H9 (cell line): ENCODE results near the gene CDH22. TPM values are rescaled to one million over a fixed set of nuclear protein-coding genes. Genes with fewer than 3 reads are reported as not detected.

Source experiments
- DNase-seq: peaks from one replicate; pipeline ENCODE4 v3.0.0-alpha.2; 2017
- H2AFZ ChIP-seq: one replicate; pipeline ENCODE4 v1.6.1; 2013; ENCODE audit warnings: mild to moderate bottlenecking, low read length, control low read depth, moderate library complexity
- H2AK5ac ChIP-seq: 2 replicates; pipeline ENCODE4 v1.6.1; 2013; ENCODE audit warnings: low read length, control low read depth, mixed read lengths; ENCODE audit not compliant: insufficient read length
- H2BK120ac ChIP-seq: one replicate; pipeline ENCODE4 v1.6.1; 2013; ENCODE audit warnings: low read depth, mild to moderate bottlenecking, low read length, control low read depth, inconsistent platforms; ENCODE audit not compliant: poor library complexity, severe bottlenecking
- H2BK12ac ChIP-seq: 2 replicates; pipeline ENCODE4 v1.6.1; 2013; ENCODE audit warnings: low read length, control low read depth, mixed read lengths, low read depth; ENCODE audit not compliant: insufficient read length
- H2BK15ac ChIP-seq: 2 replicates; pipeline ENCODE4 v1.6.1; 2013; ENCODE audit warnings: low read depth, low read length, control low read depth
- H2BK20ac ChIP-seq: one replicate; pipeline ENCODE4 v1.6.1; 2013; ENCODE audit warnings: low read depth, mild to moderate bottlenecking, low read length, control low read depth, inconsistent platforms; ENCODE audit not compliant: poor library complexity, severe bottlenecking
- H2BK5ac ChIP-seq: 2 replicates; pipeline ENCODE4 v1.6.1; 2013; ENCODE audit warnings: low read length, control low read depth, mixed read lengths; ENCODE audit not compliant: insufficient read length
- H3K14ac ChIP-seq: 2 replicates; pipeline ENCODE4 v1.6.1; 2013; ENCODE audit warnings: low read length, control low read depth; ENCODE audit not compliant: insufficient read depth
- H3K18ac ChIP-seq: 2 replicates; pipeline ENCODE4 v1.6.1; 2013; ENCODE audit warnings: low read depth, mild to moderate bottlenecking, mixed read lengths, low read length, control low read depth; ENCODE audit not compliant: insufficient read length
- H3K23ac ChIP-seq: 2 replicates; pipeline ENCODE4 v1.6.1; 2013; ENCODE audit warnings: low read length, control low read depth, mixed read lengths, low read depth; ENCODE audit not compliant: insufficient read length
- H3K23me2 ChIP-seq: 2 replicates; pipeline ENCODE4 v1.6.1; 2013; ENCODE audit warnings: low read depth, mild to moderate bottlenecking, mixed read lengths, low read length, control low read depth; ENCODE audit not compliant: insufficient read length, poor library complexity, severe bottlenecking
- H3K27ac ChIP-seq: 2 replicates; pipeline ENCODE4 v1.5.1; 2013; ENCODE audit warnings: low read length, control low read depth, mixed read lengths, low read depth; ENCODE audit not compliant: insufficient read length
- H3K27me3 ChIP-seq: 2 replicates; pipeline ENCODE4 v1.6.1; 2013; ENCODE audit warnings: low read length, control low read depth, inconsistent platforms; ENCODE audit not compliant: insufficient read depth
- H3K4ac ChIP-seq: 2 replicates; pipeline ENCODE4 v1.6.1; 2013; ENCODE audit warnings: low read depth, mild to moderate bottlenecking, control low read depth, inconsistent platforms, low read length, moderate library complexity
- H3K4me1 ChIP-seq: 2 replicates; pipeline ENCODE4 v1.6.1; 2013; ENCODE audit warnings: low read length, control low read depth, inconsistent platforms; ENCODE audit not compliant: insufficient read depth
- H3K4me2 ChIP-seq: 2 replicates; pipeline ENCODE4 v1.6.1; 2013; ENCODE audit warnings: low read length, control low read depth, mixed read lengths; ENCODE audit not compliant: insufficient read length, insufficient read depth
- H3K56ac ChIP-seq: 2 replicates; pipeline ENCODE4 v1.6.1; 2013; ENCODE audit warnings: low read depth, mild to moderate bottlenecking, mixed read lengths, low read length, control low read depth; ENCODE audit not compliant: insufficient read length
- H3K79me1 ChIP-seq: 2 replicates; pipeline ENCODE4 v1.6.1; 2013; ENCODE audit warnings: low read depth, mild to moderate bottlenecking, moderate library complexity, low read length, control low read depth, inconsistent platforms; ENCODE audit not compliant: insufficient read depth, poor library complexity, severe bottlenecking
- H3K79me2 ChIP-seq: 2 replicates; pipeline ENCODE4 v1.6.1; 2013; ENCODE audit warnings: low read length, control low read depth, inconsistent platforms; ENCODE audit not compliant: insufficient read depth
- H3K9ac ChIP-seq: 2 replicates; pipeline ENCODE4 v1.6.1; 2013; ENCODE audit warnings: low read length, control low read depth, mixed read lengths; ENCODE audit not compliant: insufficient read length; ENCODE audit errors: extremely low read depth
- H3K9me3 ChIP-seq: one replicate; pipeline ENCODE4 v1.6.1; 2013; ENCODE audit warnings: low read depth, low read length, inconsistent platforms; ENCODE audit not compliant: control insufficient read depth
- H3T11ph ChIP-seq: one replicate; pipeline ENCODE4 v1.6.1; 2013; ENCODE audit warnings: mild to moderate bottlenecking, low read length, control low read depth, inconsistent platforms
- H4K20me1 ChIP-seq: one replicate; pipeline ENCODE4 v1.6.1; 2013; ENCODE audit not compliant: control insufficient read depth, insufficient read length, insufficient read depth
- H4K5ac ChIP-seq: 2 replicates; pipeline ENCODE4 v1.6.1; 2013; ENCODE audit warnings: low read depth, mild to moderate bottlenecking, mixed read lengths, low read length, control low read depth; ENCODE audit not compliant: insufficient read length
- H4K8ac ChIP-seq: replicated peaks from 2 replicates; pipeline ENCODE4 v1.6.1; 2013; ENCODE audit warnings: low read length, control low read depth, mixed read lengths, low read depth; ENCODE audit not compliant: insufficient read length
- H4K91ac ChIP-seq: 2 replicates; pipeline ENCODE4 v1.6.1; 2013; ENCODE audit warnings: low read depth, mild to moderate bottlenecking, moderate library complexity, mixed read lengths, low read length, control low read depth; ENCODE audit not compliant: insufficient read length
- H3K27ac Mint-ChIP-seq, 3 experiments: 2 replicates in 2 of 3; 3 replicates in 1 of 3; pipeline ENCODE4 v1.8.0; 2020 to 2021; ENCODE audit warnings: mixed read lengths in 3 of 3, mild to moderate bottlenecking in 1 of 3, moderate library complexity in 1 of 3
- H3K27me3 Mint-ChIP-seq: 2 replicates; pipeline ENCODE4 v1.8.0; 2021; ENCODE audit warnings: low read depth, mild to moderate bottlenecking, moderate library complexity, mixed read lengths
- H3K36me3 Mint-ChIP-seq, 3 experiments: 2 replicates in 2 of 3; 3 replicates in 1 of 3; pipeline ENCODE4 v1.8.0; 2020 to 2021; ENCODE audit warnings: low read depth in 3 of 3, mixed read lengths in 3 of 3; ENCODE audit not compliant: insufficient read depth in 1 of 3
- H3K4me1 Mint-ChIP-seq, 2 experiments: 2 replicates each; pipeline ENCODE4 v1.8.0; 2020; ENCODE audit warnings: mixed read lengths in 2 of 2
- H3K4me3 Mint-ChIP-seq, 2 experiments: 2 replicates in 1 of 2; 3 replicates in 1 of 2; pipeline ENCODE4 v1.8.0; 2020 to 2021; ENCODE audit warnings: mild to moderate bottlenecking in 2 of 2, mixed read lengths in 2 of 2, moderate library complexity in 1 of 2
- H3K9me3 Mint-ChIP-seq, 2 experiments: 2 replicates in 1 of 2; 3 replicates in 1 of 2; pipeline ENCODE4 v1.8.0; 2020; ENCODE audit warnings: mild to moderate bottlenecking in 2 of 2, mixed read lengths in 2 of 2, moderate library complexity in 1 of 2
- WGBS: extraction: QIAGEN DNeasy Blood & Tissue Kit; methylation state at CpG from one replicate; pipeline ENCODE4 v1.1.7; 2013; ENCODE audit warnings: missing lambda C conversion rate, low lambda C conversion rate, mixed read lengths; ENCODE audit not compliant: insufficient read length; ENCODE audit errors: extremely low coverage; 5-methylcytosine and 5-hydroxymethylcytosine counted together
- total RNA-seq: library from RNA; stranded (reverse); gene quantifications from 2 replicates; pipeline ENCODE4 v1.2.1, GENCODE V29; 2021
- TF ChIP-seq, protein P1 (sequence below): fragments of 200-600 bp; sonication (generic); conservative IDR thresholded peaks from 3 replicates; pipeline ENCODE4 v1.8.0; 2021; ENCODE audit warnings: antibody characterized with exemption, mild to moderate bottlenecking

The CDH22 gene
- total RNA-seq, 1 experiment from 2014 or later: not detected

DNA sequence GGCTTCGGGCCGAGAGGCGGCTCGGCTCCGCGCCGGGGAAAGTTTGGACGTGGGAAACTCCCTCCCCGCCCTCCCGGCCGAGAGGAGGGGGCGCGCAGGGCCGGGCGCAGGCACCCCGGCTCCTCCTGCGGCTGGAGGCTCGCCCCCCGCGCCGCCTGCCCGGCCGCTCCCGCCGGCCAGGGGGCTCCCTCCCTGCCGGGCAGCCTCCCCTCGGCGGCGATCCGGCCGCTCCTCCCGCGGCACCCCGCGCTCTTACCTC, 370 bp downstream of the CDH22 start:
- H2BK12ac ChIP-seq: no peak overlapping the region
- no peaks in the 10 kb centered on the region for H3K79me1 ChIP-seq
- H3K4me1 ChIP-seq: no peaks in the 10 kb centered on the region
- Mint-ChIP-seq H3K27ac (no peak overlapping the region), H3K36me3 (no peaks in the 10 kb centered on the region; a peak in 1 of 7 replicates), H3K9me3 (no peaks in the 10 kb centered on the region; a peak in 1 of 5 replicates), H3K27me3 (peaks cover 90% of the 10 kb centered on the region), H3K4me3 (no peak overlapping the region), H3K4me1 (peaks cover 14 to 20% of the 10 kb centered on the region in 2 experiments)
- no peak overlapping the region for H3K56ac ChIP-seq
- H3K79me2 ChIP-seq: no peaks in the 10 kb centered on the region
- H2BK20ac ChIP-seq: no peak overlapping the region
- H3K27ac ChIP-seq: no peak overlapping the region
- peaks cover 42% of the 10 kb centered on the region; the same call in 1 of the 2 replicates for H3K27me3 ChIP-seq
- no peaks in the 10 kb centered on the region for H4K20me1 ChIP-seq
- no CpG with 5 or more reads among the region's 35 CpGs for WGBS
- no peak overlapping the region for H4K8ac ChIP-seq
- peaks cover 3% of the 10 kb centered on the region for H3K23me2 ChIP-seq
- H3T11ph ChIP-seq: no peak overlapping the region
- peak overlapping the region; percentile 58 for H3K4me2 ChIP-seq
- no peak overlapping the region for H3K23ac ChIP-seq
- no peak overlapping the region for H2BK15ac ChIP-seq
- no peak overlapping the region for H3K18ac ChIP-seq
- TF ChIP-seq, protein P1, sequence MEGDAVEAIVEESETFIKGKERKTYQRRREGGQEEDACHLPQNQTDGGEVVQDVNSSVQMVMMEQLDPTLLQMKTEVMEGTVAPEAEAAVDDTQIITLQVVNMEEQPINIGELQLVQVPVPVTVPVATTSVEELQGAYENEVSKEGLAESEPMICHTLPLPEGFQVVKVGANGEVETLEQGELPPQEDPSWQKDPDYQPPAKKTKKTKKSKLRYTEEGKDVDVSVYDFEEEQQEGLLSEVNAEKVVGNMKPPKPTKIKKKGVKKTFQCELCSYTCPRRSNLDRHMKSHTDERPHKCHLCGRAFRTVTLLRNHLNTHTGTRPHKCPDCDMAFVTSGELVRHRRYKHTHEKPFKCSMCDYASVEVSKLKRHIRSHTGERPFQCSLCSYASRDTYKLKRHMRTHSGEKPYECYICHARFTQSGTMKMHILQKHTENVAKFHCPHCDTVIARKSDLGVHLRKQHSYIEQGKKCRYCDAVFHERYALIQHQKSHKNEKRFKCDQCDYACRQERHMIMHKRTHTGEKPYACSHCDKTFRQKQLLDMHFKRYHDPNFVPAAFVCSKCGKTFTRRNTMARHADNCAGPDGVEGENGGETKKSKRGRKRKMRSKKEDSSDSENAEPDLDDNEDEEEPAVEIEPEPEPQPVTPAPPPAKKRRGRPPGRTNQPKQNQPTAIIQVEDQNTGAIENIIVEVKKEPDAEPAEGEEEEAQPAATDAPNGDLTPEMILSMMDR: no peak
- H3K9me3 ChIP-seq: no peaks in the 10 kb centered on the region
- H2AFZ ChIP-seq: no peak overlapping the region
- no peak overlapping the region for H3K9ac ChIP-seq
- H4K91ac ChIP-seq: no peak overlapping the region
- H2BK5ac ChIP-seq: no peak overlapping the region
- no peak overlapping the region for H4K5ac ChIP-seq
- H2AK5ac ChIP-seq: no peak overlapping the region
- no peak overlapping the region for H3K4ac ChIP-seq
- no peak overlapping the region for H2BK120ac ChIP-seq
- H3K14ac ChIP-seq: no peak overlapping the region
- no peak for DNase-seq
